NCI-H82 (cell line): Measurements from ENCODE around the gene PANK3.
A peak's percentile ranks its signal among the peaks of the same experiment; 100 is the strongest.
"Not testable (repeated sequence)": the region's sequence is repeated elsewhere in the genome, so short reads cannot be mapped to it uniquely, and the experiment has no call there.

Source experiments
- DNase-seq: peaks from one replicate; lab custom pipeline; 2025; lab: John Stamatoyannopoulos, UW

Gene PANK3

GRCh38 chr5:168592014-168592368, 12.8 kb upstream of the PANK3 start:
- DNase-seq = no peak

DNA sequence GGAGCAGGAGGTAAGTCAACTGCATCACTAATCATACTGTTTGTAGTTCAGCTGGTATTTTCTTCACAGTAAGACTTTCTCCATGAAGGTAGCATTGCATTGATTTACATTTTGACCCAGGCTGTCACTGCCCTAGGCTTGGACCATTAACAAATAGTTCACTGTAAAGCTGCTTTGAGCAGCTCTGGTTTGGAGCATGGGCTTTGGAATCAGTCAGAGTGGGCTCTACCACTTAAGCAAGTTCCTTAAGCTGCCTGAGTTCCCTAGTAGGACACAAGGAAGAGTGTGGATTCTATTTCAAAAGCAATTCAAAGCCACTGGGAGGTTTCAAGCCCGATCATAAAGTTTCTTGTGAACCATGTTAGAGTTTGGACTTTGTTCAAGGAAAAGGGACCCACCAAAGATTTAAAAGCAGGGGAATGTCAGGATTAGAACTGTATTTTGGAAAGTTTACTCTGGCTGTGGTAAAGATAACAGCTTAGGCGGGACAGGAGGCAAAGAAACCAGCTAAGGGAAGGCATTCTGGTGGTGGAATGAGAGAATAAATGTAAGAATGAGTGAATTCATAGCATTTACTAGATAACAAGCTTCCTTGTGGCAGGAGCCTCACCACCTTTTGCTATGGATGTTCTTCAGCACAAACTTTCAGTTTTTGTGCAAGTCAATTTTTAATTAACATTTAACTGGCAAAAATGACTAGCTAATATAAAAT, 12.3 kb upstream of the PANK3 start:
- peak; percentile 53 for DNase-seq

DNA sequence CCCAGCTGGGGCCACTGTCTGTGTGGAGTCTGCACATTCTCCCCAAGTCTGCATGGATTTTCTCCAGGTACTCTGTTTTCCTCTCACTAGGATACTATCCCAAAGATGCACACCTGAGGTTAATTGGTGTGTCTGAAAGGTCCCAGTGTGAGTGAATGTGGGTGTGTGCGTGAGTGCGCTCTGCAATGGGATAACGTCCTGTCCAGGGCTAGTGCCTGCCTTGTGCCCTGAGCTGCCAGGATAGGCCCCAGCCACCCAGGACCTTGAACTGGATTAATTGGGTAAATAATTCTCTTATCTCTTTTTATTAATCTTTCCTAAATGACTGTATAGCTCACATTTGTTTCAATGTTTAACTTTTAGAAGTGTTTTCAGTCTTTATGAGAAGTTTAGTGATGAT, 11.5 kb upstream of the PANK3 start:
- DNase-seq = no peak

DNA sequence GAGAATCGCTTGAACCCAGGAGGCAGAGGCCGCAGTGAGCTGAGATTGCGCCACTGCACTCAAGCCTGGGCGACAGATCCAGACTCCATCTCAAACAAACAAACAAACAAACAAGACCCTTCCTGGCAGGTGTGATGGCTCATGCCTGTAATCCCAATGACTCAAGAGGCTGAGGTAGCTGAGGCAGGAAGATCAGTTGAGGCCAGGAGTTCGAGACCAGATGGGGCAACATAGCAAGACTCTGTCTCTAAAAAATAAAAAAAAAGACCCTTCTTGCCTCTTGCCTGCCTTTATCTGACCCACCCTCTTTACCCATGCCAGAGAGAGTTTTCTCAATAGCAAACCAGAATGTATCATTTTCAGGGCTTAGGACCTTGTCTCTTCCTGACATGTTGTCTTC, 8.8 kb upstream of the PANK3 start:
- no peak for DNase-seq

DNA sequence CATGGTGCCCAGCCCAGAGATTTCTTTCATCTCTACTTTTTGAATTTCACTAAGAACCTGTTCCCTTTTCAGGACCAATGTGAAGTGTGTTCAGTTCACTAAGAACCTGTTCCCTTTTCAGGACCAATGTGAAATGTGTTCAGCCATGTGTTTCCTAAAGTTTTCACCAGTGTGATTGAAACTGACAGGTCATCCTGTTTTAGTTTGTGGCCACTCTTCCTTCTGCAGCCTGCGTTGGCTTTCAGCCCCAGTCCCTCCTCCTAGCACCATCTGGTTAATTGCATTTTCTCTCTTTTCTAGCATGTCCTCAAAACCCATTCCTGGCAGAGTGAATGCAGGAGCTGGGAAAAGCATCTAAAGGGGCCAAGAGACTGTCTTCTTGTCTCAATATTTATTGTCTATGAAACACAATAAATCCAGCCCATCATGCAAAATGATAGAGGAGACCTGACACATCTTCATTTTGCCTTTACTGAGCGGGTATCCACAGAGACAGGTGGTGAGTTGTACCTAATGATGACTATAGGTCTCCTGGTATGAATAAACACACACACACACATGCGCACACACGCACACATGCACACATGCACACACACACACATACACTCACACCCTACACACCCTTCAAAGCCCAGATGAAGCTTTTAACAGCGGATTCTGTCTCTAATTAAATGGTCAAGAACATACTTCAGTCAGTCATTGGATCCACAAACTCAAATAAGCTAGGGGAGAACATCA, 6.1 kb upstream of the PANK3 start:
- peak; percentile 80 for DNase-seq

- DNase-seq = no peak
These were observed 4.7 kb upstream of the PANK3 start for GRCh38 chr5:168583742-168584482.

DNA sequence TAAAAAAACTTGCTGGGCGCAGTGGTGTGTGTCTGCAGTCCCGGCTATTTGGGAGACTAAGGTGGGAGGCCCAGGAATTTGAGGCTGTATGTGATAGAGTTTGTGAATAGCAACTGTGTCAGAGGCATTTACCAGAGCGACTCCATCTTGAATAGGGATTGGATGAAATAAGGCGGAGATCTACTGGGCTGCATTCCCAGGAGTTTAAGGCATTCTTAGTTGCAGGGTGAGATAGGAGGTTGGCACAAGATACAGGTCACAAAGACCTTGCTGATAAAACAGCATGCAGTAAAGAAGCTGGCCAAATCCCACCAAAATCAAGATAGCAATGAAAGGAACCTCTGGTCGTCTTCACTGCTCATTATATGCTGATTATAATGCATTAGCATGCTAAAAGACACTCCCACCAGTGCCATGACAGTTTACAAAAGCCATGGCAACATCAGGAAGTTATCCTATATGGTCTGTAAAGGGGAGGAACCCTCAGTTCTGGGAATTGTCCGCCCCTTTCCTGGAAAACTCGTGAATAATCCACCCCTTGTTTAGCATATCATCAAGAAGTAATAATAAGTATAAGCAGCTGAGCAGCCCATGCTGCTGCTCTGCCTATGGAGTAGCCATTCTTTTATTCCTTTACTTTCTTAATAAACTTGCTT, 1.8 kb upstream of the PANK3 start:
- not testable (repeated sequence) for DNase-seq

DNA sequence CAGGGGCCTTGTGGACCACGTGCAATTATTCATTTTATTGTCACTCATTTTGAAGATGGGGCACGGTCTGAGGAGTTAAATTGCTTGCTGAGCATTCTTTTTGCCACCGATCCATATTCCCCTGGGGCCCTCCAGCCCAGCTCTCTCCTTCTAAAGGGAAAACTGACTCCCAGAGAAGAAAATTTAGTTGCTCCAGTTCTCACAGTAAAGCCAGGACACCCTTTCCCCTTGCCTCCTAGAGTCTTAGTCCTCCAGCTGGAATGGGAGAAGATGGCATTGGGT, 1.0 kb upstream of the PANK3 start:
- peak; percentile 52 for DNase-seq

DNA sequence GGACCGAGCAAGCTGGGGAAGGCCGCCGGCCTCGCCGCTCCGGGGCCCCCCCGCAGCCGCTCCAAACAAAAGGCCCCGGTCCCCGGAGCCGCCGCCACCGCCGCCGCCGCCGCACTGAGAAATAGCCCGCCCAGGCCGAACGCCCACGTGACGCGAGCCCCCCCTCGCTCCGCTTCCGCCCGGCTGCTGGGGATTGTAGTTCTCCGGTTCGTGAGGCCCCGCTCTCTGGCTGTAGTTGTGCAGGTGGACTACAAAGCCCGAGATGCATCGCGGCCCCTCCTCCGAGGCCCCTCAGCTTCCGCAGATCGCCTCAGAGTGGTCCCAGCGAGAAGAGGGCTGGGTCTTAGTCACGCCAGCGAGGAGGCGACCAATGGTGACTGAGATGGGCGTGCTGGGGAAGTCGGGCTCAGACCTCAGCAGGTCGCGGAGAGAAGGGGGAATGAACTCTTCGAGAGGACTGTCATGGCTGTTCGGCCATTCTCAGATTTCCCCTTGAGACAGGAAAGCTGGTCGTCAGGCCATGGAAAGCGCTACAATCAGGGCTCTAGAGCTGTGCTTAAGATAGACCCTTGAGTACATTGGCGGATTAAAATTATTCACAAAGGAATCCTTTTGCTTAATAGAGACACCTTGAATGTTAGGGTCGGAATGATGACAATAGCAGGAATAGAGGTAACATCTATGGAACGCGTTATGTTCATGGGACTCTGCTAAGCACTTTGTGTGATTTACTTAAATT, 489 bp upstream of the PANK3 start:
- peak; percentile 99 for DNase-seq

DNA sequence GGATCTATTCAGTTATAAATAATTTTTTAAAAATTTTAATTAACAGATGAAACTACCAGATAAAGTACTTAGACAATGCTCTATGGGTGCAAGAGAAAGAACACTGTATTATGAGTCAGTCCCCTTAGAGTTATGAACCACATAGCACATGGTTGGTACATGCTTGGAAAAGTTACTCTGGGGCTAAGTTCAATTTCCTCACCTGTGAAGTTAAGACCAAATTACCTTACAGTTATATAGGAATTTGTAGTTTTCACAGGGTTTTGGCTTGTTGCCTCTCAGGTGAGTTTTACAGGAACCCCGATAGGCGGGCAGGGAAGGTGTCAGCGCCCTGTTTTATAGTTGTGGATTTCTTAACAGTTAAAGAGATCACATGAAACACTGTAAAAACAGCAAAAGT, 1.2 kb downstream of the PANK3 start:
- no peak for DNase-seq

GRCh38 chr5:168575391-168576372, 3.5 kb downstream of the PANK3 start:
- no peak for DNase-seq

DNA sequence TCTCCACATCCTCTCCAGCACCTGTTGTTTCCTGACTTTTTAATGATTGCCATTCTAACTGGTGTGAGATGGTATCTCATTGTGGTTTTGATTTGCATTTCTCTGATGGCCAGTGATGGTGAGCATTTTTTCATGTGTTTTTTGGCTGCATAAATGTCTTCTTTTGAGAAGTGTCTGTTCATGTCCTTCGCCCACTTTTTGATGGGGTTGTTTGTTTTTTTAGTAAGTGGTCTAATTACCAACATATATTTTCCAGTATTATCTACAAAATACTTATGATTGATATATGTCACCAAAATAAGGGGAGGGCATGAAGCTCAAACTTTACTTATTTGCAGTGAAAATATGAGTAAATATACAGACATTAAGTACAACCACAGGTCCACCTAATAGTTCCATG, 5.0 kb downstream of the PANK3 start:
- not testable (repeated sequence) for DNase-seq

- DNase-seq = not testable (repeated sequence)
These were observed 5.5 kb downstream of the PANK3 start for GRCh38 chr5:168573663-168574062.

DNA sequence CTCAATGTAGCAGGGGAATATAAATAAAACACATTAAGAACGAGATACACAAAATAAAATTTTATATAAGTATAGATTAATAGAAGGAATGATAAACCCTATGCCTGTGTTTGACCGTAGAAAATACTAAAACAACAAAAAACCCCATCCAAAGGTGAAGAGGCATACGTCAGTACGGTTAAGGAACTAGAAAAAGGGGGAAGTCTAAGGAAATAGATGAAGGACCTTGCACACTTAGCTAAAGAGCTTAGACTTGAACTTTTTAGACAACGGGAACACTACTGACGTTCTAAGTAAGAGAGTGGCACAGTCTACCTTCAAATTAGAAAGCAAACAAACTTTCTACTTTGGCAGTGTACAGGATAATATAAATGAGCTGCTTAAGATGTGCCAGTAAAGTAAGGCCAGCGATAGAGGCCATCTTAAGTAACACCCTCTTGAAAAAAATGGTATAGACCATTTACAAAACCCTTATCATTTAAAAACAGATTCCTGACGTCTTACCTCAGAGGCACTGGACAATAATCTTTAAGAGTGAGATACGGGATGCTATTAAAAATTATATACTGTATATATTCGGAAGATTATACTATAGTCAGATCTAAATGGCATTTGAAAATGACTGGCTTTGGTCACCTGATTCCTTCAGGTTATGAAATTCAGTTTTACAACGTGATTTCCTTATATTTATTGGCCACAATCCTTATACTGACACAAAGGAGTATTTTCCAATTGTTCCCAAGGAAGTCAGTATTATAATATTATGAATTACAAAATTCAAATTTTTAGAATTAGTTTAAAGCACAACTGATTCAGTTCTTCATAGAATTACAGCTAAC, 8.5 kb downstream of the PANK3 start:
- DNase-seq = no peak

- no peak for DNase-seq
These were observed 10.4 kb downstream of the PANK3 start for GRCh38 chr5:168568738-168569137.

DNA sequence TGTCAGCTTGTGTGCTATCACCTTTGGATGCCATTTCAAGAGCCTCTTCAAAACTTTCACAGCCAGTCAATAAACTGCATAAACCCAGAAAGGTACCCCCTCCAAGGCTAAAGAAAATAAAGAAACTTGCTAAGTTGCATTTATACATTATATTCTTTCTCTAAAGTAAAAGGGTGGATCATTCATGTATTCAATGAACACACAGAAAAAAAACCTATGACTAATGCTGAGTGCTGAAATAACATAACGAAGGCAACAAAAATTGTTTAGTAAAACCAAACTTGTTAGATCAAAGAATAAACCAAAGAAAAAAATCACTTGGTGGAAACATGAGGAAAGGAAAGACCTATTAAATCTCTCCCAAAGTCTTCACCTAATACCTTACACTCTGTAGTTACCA, 15.2 kb downstream of the PANK3 start:
- DNase-seq = no peak

DNA sequence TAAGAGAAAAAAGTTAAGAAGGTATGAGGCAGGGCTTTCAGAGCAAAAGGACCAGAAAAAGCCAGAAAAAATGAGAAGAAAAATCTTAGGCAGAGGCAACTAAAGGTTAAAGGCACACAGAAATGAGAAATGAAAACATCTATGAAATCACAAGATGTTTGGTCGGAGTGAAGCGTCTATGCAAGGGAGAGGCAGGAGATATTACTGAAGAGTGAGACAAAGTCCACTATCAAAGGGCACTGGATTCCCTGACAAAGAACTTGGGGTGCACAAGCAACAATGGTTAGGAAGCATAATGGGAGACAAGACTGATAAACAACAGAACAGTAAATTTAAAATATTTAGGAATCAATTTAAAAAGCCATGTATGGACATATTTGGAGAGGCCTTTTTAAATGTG, 16.9 kb downstream of the PANK3 start:
- DNase-seq = no peak

GRCh38 chr5:168557389-168557788, 21.8 kb downstream of the PANK3 start:
- DNase-seq = no peak

GRCh38 chr5:168553377-168554130, 25.6 kb downstream of the PANK3 start:
- DNase-seq = no peak
